Measurements from ENCODE around the gene RAB33B.

GRCh38 chr4:139450586-139450985 lies 3.3 kb upstream of the RAB33B start:
- TF ChIP-seq CTCF (conservative IDR thresholded peaks at IDR 0.05; ENCODE audit: low read length) (no peak), EZH2phosphoT487 (IDR thresholded peaks at IDR 0.05; ENCODE audit: borderline replicate concordance) (no peak)

All from Loucy (cell line).